ENCODE results near the gene C10orf90.

Gene C10orf90

DNA sequence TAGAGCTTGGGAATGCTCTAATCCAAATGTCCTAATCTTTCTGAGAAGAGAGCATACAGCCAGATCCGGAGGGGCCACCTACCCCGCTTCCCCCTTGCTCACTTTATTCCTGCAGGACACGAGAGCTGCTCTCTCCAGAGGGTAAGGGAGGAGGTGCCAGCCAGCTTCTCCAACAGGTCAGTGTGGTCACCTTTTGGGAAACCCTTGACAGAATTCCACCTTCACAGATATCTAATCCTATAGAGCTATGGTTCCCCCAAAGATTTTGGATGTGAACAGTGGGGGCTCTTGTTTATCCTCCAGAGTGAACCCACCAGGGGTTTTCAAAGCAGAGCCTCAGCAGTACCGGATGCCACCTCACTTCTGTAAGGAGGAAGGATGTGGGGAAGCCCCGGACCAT, 34.6 kb upstream of the C10orf90 start:
- Histone ChIP-seq H3K36me3 (ENCODE audit: control insufficient read depth, insufficient read depth, low read length) (no peaks in the 10 kb centered on the region), H3K27me3 (replicated peaks; ENCODE audit: control insufficient read depth, insufficient read depth, low read length) (no peaks in the 10 kb centered on the region)
- TF ChIP-seq, protein P1, sequence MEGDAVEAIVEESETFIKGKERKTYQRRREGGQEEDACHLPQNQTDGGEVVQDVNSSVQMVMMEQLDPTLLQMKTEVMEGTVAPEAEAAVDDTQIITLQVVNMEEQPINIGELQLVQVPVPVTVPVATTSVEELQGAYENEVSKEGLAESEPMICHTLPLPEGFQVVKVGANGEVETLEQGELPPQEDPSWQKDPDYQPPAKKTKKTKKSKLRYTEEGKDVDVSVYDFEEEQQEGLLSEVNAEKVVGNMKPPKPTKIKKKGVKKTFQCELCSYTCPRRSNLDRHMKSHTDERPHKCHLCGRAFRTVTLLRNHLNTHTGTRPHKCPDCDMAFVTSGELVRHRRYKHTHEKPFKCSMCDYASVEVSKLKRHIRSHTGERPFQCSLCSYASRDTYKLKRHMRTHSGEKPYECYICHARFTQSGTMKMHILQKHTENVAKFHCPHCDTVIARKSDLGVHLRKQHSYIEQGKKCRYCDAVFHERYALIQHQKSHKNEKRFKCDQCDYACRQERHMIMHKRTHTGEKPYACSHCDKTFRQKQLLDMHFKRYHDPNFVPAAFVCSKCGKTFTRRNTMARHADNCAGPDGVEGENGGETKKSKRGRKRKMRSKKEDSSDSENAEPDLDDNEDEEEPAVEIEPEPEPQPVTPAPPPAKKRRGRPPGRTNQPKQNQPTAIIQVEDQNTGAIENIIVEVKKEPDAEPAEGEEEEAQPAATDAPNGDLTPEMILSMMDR (IDR thresholded peaks at IDR 0.05; ENCODE audit: insufficient read depth, low read length, poor library complexity, severe bottlenecking): no peak

DNA sequence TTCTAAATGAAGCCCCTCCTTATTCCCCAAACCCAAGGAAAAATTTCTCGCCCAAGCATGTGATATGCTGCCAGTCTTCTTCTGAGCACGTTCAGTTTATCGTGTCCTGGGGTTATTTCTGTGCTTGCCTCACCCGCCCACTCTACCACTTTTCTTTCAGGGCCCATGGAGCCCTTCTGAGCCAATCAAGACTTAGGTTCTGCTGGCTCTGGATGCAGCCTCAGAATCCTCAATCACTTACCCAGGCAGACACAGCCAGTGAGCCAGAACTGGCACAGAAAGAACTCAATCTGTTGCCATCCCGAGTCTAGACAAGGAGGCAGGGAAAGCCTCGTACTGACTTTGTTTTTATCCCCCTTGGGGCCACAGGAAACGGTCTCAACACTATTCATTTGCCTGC, 34.2 kb upstream of the C10orf90 start:
- DNase-seq (ENCODE audit: extremely low read depth, insufficient read length): no peak
- no peaks in the 10 kb centered on the region for H3K27me3 ChIP-seq (replicated peaks; ENCODE audit: control insufficient read depth, insufficient read depth, low read length)
- TF ChIP-seq, protein P1 (IDR thresholded peaks at IDR 0.05; ENCODE audit: insufficient read depth, low read length, poor library complexity, severe bottlenecking): no peak

More for the DNA sequence above, 34.6 kb upstream of the C10orf90 start:
- DNase-seq (ENCODE audit: extremely low read depth, insufficient read length): no peak
- H3K4me3 ChIP-seq (replicated peaks; ENCODE audit: low read depth, low read length): no peak overlapping the region

DNA sequence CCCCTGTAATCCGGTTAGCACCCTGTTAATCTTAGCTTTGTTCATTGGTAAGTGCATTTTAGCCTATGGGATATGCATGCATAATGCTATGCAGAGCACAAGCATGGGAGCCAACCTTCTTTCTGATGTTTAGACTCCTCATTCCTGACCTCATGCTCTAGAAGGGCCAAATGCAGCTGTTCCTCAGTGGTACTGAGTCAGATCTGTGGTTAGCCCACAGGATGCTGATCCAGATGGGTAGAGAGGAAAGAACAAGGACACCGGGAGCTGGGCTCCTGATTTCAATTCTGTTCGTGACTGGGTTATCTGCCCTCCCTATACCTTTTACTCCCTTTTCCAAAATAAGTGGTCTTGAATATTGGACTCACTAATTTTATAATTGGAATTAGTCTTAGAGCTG, 31.7 kb upstream of the C10orf90 start:
- no peak for DNase-seq (ENCODE audit: extremely low read depth, insufficient read length)
- Histone ChIP-seq H3K36me3 (ENCODE audit: control insufficient read depth, insufficient read depth, low read length) (no peaks in the 10 kb centered on the region), H3K27me3 (replicated peaks; ENCODE audit: control insufficient read depth, insufficient read depth, low read length) (no peaks in the 10 kb centered on the region), H3K4me3 (replicated peaks; ENCODE audit: low read depth, low read length) (no peak overlapping the region)
- TF ChIP-seq, protein P1 (IDR thresholded peaks at IDR 0.05; ENCODE audit: insufficient read depth, low read length, poor library complexity, severe bottlenecking): no peak

More for the DNA sequence above, 34.2 kb upstream of the C10orf90 start:
- Histone ChIP-seq H3K36me3 (ENCODE audit: control insufficient read depth, insufficient read depth, low read length) (no peaks in the 10 kb centered on the region), H3K4me3 (replicated peaks; ENCODE audit: low read depth, low read length) (no peak overlapping the region)

DNA sequence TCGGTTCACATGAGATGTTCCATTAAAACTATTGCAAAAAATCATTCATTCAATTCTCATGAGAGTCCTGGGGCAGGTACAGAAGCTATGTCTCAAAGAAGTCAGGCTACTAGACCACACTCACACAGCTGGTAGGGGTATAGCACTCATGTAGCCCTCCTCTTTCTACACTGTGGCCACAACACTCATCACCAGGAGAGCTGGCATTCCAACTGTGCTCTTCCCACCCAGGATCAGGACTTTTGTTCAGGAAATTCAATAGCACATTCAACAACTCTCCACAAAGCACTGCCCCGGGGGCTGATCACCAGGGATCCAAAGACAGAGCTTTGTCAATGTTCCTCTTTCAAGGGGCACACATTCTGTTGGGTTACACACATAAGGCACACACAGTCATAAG, 31.0 kb upstream of the C10orf90 start:
- Histone ChIP-seq H3K4me3 (replicated peaks; ENCODE audit: low read depth, low read length) (no peak overlapping the region), H3K27me3 (replicated peaks; ENCODE audit: control insufficient read depth, insufficient read depth, low read length) (no peaks in the 10 kb centered on the region), H3K36me3 (ENCODE audit: control insufficient read depth, insufficient read depth, low read length) (no peaks in the 10 kb centered on the region)
- TF ChIP-seq, protein P1 (IDR thresholded peaks at IDR 0.05; ENCODE audit: insufficient read depth, low read length, poor library complexity, severe bottlenecking): no peak
- DNase-seq (ENCODE audit: extremely low read depth, insufficient read length): no peak

DNA sequence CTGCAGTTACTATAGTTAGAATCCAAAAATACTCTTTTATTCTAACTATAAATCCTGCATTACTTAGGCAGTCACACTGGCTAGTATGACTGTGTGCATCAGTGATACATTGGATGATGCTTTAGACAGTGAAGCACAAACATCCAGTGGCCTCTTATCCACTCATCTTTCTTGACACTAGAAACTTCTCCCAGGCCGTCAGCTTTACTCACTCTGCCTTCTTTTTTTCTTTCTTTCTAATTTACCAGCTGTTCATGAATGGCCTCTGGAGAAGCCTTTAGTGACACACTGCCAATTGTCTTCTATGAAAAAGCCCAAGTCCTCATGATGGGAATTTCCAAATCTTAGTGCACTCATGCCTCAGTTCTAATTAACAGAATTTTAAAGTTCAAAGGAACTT, 26.2 kb upstream of the C10orf90 start:
- TF ChIP-seq, protein P1 (IDR thresholded peaks at IDR 0.05; ENCODE audit: insufficient read depth, low read length, poor library complexity, severe bottlenecking): no peak
- no peak for DNase-seq (ENCODE audit: extremely low read depth, insufficient read length)
- Histone ChIP-seq H3K27me3 (replicated peaks; ENCODE audit: control insufficient read depth, insufficient read depth, low read length) (no peaks in the 10 kb centered on the region), H3K36me3 (ENCODE audit: control insufficient read depth, insufficient read depth, low read length) (no peaks in the 10 kb centered on the region), H3K4me3 (replicated peaks; ENCODE audit: low read depth, low read length) (no peak overlapping the region)

DNA sequence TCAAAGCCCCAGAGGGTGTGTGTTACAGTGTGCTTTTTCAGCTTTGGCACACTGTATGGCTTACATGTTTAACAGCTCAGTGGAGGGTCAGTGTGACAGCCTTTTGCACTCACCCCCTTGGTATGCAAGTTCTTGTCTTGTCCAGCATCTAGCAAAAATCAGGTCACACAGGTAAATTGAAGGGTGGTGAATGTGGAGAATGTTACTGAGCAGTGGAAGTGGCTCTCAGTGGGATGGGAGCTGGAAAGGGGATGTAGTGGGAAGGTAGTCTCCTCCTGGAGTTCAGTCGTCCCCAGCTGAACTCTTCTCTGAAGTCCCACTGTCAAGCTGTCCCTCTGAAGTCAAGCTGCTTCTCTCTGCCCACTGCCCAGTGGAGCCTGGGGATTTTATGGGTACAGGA, 21.0 kb upstream of the C10orf90 start:
- TF ChIP-seq, protein P1 (IDR thresholded peaks at IDR 0.05; ENCODE audit: insufficient read depth, low read length, poor library complexity, severe bottlenecking): no peak
- no peaks in the 10 kb centered on the region for H3K36me3 ChIP-seq (ENCODE audit: control insufficient read depth, insufficient read depth, low read length)
- DNase-seq (ENCODE audit: extremely low read depth, insufficient read length): no peak

More for the DNA sequence above, 21.0 kb upstream of the C10orf90 start:
- no peak overlapping the region for H3K4me3 ChIP-seq (replicated peaks; ENCODE audit: low read depth, low read length)
- H3K27me3 ChIP-seq (replicated peaks; ENCODE audit: control insufficient read depth, insufficient read depth, low read length): no peaks in the 10 kb centered on the region

All from GM06990 (cell line).